Fibroblast of pulmonary artery (primary cell): ENCODE results near the gene ZC3H14.

Experiments used
- DNase-seq: peaks from one replicate; pipeline ENCODE4 v3.0.0-alpha.2; 2010; ENCODE audit warnings: low read depth
- H3K4me3 ChIP-seq: replicated peaks from 2 replicates; pipeline ENCODE4 v1.5.1; 2011; ENCODE audit warnings: low read depth, mild to moderate bottlenecking, control low read depth, low read length, moderate library complexity
- CTCF ChIP-seq: IDR thresholded peaks from 2 replicates; pipeline ENCODE4 v1.5.1; 2011; ENCODE audit warnings: mild to moderate bottlenecking, control low read depth, low read length, inconsistent platforms; ENCODE audit errors: missing control alignments

Gene ZC3H14

GRCh38 chr14:88669346-88669745, 106.5 kb downstream of the ZC3H14 start:
- H3K4me3 ChIP-seq, result no peak overlapping the region
- no peak for TF ChIP-seq CTCF
- no peak for DNase-seq
